Chondrocyte (in vitro differentiated cells): ENCODE measurements around the gene KCNA2. TPM values are rescaled to one million over a fixed set of nuclear protein-coding genes. Genes with fewer than 3 reads are reported as not detected.

ENCODE experiments used
- DNase-seq: peaks from one replicate; pipeline ENCODE4 v3.0.0; 2021; ENCODE audit warnings: mixed read lengths, low spot score
- H3K27ac Mint-ChIP-seq: one replicate; pipeline ENCODE4 v1.8.0; 2021; ENCODE audit warnings: mild to moderate bottlenecking, moderate library complexity, mixed read lengths; ENCODE audit not compliant: unreplicated experiment
- H3K27me3 Mint-ChIP-seq: 2 replicates; pipeline ENCODE4 v1.8.0; 2021; ENCODE audit warnings: low read depth, mixed read lengths
- H3K36me3 Mint-ChIP-seq: 2 replicates; pipeline ENCODE4 v1.8.0; 2021; ENCODE audit warnings: low read depth, mixed read lengths
- H3K4me1 Mint-ChIP-seq: 2 replicates; pipeline ENCODE4 v1.8.0; 2021; ENCODE audit warnings: low read depth, mild to moderate bottlenecking, mixed read lengths
- H3K4me3 Mint-ChIP-seq: one replicate; pipeline ENCODE4 v1.8.0; 2021; ENCODE audit warnings: mild to moderate bottlenecking, moderate library complexity, mixed read lengths; ENCODE audit not compliant: unreplicated experiment
- H3K9me3 Mint-ChIP-seq: 2 replicates; pipeline ENCODE4 v1.8.0; 2021; ENCODE audit warnings: low read depth, mixed read lengths
- CTCF ChIP-seq: fragments of 200-600 bp; sonication (generic); IDR thresholded peaks from 2 replicates; pipeline ENCODE4 v1.5.0; 2021; ENCODE audit warnings: antibody characterized with exemption, mild to moderate bottlenecking, moderate library complexity
- total RNA-seq: library from RNA; stranded (reverse); gene quantifications from 3 replicates; pipeline ENCODE4 v1.2.1, GENCODE V29; 2021

Gene KCNA2
- total RNA-seq, 1 donor from 2014 or later: 0.17 TPM

GRCh38 chr1:110554871-110555801 lies 51.0 kb downstream of the KCNA2 start:
- DNase-seq: no peak
- no peaks in the 10 kb centered on the region for H3K4me1 Mint-ChIP-seq
- H3K27ac Mint-ChIP-seq: no peak overlapping the region
- H3K27me3 Mint-ChIP-seq: peaks cover 62% of the 10 kb centered on the region
- H3K4me3 Mint-ChIP-seq: peak overlapping the region; percentile 5
- no peaks in the 10 kb centered on the region for H3K9me3 Mint-ChIP-seq
- no peaks in the 10 kb centered on the region for H3K36me3 Mint-ChIP-seq
- TF ChIP-seq CTCF: peak; percentile 78

GRCh38 chr1:110551278-110551809 lies 54.8 kb downstream of the KCNA2 start:
- Mint-ChIP-seq H3K27me3 (peaks cover 50% of the 10 kb centered on the region), H3K27ac (no peak overlapping the region), H3K4me3 (no peak overlapping the region), H3K9me3 (no peaks in the 10 kb centered on the region), H3K4me1 (no peaks in the 10 kb centered on the region), H3K36me3 (no peaks in the 10 kb centered on the region)
- no peak for TF ChIP-seq CTCF
- no peak for DNase-seq

GRCh38 chr1:110549831-110550230 lies 56.3 kb downstream of the KCNA2 start:
- Mint-ChIP-seq H3K9me3 (no peaks in the 10 kb centered on the region), H3K27me3 (peaks cover 51% of the 10 kb centered on the region), H3K4me1 (no peaks in the 10 kb centered on the region), H3K36me3 (no peaks in the 10 kb centered on the region), H3K27ac (no peak overlapping the region), H3K4me3 (no peak overlapping the region)
- no peak for TF ChIP-seq CTCF
- DNase-seq: no peak

GRCh38 chr1:110548381-110548780 lies 57.8 kb downstream of the KCNA2 start:
- peak; percentile 59 for TF ChIP-seq CTCF
- Mint-ChIP-seq H3K36me3 (no peaks in the 10 kb centered on the region), H3K27me3 (peaks cover 46% of the 10 kb centered on the region), H3K4me1 (no peaks in the 10 kb centered on the region), H3K4me3 (no peak overlapping the region), H3K9me3 (no peaks in the 10 kb centered on the region), H3K27ac (no peak overlapping the region)
- DNase-seq: no peak

GRCh38 chr1:110547017-110547416 lies 59.1 kb downstream of the KCNA2 start:
- no peak for DNase-seq
- TF ChIP-seq CTCF: no peak

More at GRCh38 chr1:110547017-110547416, 59.1 kb downstream of the KCNA2 start:
- H3K4me1 Mint-ChIP-seq: no peaks in the 10 kb centered on the region
- H3K27me3 Mint-ChIP-seq: peaks cover 33% of the 10 kb centered on the region
- H3K4me3 Mint-ChIP-seq: no peak overlapping the region
- no peaks in the 10 kb centered on the region for H3K9me3 Mint-ChIP-seq
- H3K36me3 Mint-ChIP-seq: no peaks in the 10 kb centered on the region
- H3K27ac Mint-ChIP-seq: no peak overlapping the region
